Spleen (tissue), 7 donors: ENCODE measurements around the gene RANBP10.

Experiments used
- POLR2A ChIP-seq, 3 donors: fragments of 450-650 bp; IDR thresholded peaks; one replicate each; pipeline ENCODE4 v1.5.1; 2017; ENCODE audit warnings: antibody characterized with exemption in 3 of 3, mild to moderate bottlenecking in 1 of 3
- POLR2AphosphoS5 ChIP-seq, 3 donors: sonication (generic); formaldehyde crosslinking; IDR thresholded peaks; one replicate each; pipeline ENCODE4 v1.5.1; 2017; ENCODE audit warnings: antibody characterized with exemption in 3 of 3
- TF ChIP-seq, protein P1 (sequence below), 11 experiments: fragments of 200-600 bp in 7 of 11; fragments of 450-650 bp in 4 of 11; sonication (generic) in 4 of 11; IDR thresholded peaks in 8 of 11; conservative IDR thresholded peaks in 3 of 11; 1 replicate in 7 of 11; 2 replicates in 4 of 11; pipeline versions ENCODE4 v1.4.0 to v1.8.0; 2016 to 2021; ENCODE audit warnings: antibody characterized with exemption in 11 of 11, inconsistent platforms in 4 of 11, mild to moderate bottlenecking in 1 of 11
- donor health status: DM: no; HTN: no; CAD: no; lungs with moderate emphysema.
- donor health status: DM: no; HTN: no; CAD: no.
- donor health status: DM: no; HTN: no; CAD: no.

DNA sequence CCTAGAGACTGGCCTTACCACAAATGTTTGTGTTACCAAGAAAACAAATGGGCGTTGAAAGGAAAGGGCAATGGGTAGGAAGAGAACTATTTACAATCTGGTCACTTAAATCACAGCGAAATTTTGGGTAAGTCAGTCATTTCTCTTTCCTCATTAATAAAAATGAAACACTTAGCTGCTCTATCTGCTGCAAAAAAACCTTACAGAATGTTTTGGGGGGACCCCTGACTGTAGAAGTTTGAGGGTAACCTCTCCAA is 39.6 kb upstream of the RANBP10 start:
- TF ChIP-seq, protein P1, sequence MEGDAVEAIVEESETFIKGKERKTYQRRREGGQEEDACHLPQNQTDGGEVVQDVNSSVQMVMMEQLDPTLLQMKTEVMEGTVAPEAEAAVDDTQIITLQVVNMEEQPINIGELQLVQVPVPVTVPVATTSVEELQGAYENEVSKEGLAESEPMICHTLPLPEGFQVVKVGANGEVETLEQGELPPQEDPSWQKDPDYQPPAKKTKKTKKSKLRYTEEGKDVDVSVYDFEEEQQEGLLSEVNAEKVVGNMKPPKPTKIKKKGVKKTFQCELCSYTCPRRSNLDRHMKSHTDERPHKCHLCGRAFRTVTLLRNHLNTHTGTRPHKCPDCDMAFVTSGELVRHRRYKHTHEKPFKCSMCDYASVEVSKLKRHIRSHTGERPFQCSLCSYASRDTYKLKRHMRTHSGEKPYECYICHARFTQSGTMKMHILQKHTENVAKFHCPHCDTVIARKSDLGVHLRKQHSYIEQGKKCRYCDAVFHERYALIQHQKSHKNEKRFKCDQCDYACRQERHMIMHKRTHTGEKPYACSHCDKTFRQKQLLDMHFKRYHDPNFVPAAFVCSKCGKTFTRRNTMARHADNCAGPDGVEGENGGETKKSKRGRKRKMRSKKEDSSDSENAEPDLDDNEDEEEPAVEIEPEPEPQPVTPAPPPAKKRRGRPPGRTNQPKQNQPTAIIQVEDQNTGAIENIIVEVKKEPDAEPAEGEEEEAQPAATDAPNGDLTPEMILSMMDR (IDR thresholded peaks at IDR 0.05 in 8 of 11, conservative IDR thresholded peaks at IDR 0.05 in 3 of 11): no peak
- TF ChIP-seq POLR2AphosphoS5 (IDR thresholded peaks at IDR 0.05) (no peak), POLR2A (IDR thresholded peaks at IDR 0.05) (no peak)
